GM19438 (cell line): ENCODE data around the gene NDST4.

ENCODE experiments used
- ATAC-seq: cut with Tn5 transposase; IDR thresholded peaks from one replicate; pipeline ENCODE4 v1.9.1; 2021; ENCODE audit warnings: low read depth; ENCODE audit not compliant: unreplicated experiment

NDST4 gene

DNA sequence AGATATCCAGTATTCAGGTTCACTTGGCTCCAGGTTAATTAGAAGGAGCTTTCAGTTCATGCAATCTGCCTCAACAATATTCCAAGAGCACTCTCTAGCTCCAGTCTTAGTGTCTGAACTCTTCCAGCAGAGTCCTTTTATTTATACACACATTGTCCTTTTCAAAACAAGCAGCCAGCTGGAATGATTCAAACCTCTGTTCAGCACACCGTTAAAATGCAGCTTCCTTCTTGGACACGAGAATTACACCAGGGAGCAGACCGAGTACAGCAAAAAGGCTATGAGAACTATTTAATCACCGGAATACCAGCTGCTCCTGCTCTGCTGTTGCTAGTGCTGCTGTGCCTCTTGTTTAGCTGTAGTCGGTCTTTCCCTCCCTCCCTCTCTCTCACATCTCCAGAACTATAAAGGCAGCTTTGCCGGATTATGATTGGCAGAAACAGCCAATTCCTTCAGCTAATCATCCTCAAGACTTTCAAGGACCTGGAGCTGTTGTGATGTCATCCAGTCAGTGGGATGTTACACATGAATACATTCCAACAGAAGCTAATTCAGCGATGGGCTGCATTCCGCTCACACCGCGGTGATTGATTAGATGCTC is at the start of gene NDST4:
Gene NDST4, minus strand, starts transcription at position 115 of the 601 bp plus-strand sequence. CDS start 36,584 bp downstream, outside the sequence.
- no peak for ATAC-seq

DNA sequence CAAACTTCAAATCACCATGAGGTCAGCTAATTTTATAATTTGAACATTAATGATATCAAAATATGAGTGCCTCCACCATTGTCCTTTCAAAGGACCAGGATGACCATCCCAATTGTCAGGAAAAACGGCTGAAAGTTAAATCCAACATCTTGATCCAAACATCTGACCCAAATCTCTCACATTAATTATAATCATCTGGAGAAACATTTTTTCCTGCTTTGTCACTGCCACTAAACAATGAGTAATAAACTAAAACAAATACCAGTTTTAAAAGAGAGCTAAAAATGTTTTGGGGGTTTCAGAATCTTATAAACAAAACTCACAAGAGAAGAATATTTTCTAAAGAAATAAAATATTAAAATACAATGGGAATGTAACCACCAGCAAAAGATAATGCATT is 45.7 kb upstream of the NDST4 start:
- no peak for ATAC-seq

DNA sequence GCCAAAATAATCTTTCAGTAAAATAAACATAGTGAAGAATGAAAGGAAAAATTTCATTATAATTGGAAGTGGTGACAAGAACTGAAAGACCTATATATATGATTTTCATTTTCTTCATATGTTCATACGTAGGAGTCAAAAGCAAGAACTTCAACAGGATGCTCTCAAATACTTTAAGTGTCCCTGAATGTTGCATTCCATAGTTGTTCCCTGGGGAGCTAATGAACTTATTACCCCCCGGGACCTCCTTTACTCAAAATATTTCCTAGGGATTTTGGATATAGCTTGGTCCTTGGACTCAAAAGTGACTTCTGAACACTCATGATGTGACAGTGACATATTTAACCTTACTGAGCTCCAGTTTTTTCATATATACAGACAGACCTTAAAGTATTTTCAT is 44.9 kb upstream of the NDST4 start:
- no peak for ATAC-seq

DNA sequence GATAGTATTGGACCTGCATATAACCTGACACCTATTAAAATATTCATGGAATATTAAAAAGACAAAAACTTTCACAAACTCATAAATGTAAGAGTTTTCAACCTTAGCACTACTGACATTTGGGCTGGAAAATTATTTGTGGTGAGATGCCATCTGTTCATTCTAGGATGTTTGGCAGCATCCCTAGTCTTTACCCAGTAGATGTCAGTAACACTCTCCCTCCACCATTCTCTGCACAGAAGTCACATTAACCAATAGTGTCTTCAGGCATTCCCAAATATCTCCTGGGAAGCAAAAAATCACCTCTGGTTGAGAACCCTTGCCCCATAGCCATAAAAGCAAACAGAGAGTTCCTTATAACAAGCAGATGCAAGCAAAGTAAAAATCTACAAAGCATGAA is 41.4 kb upstream of the NDST4 start:
- no peak for ATAC-seq

DNA sequence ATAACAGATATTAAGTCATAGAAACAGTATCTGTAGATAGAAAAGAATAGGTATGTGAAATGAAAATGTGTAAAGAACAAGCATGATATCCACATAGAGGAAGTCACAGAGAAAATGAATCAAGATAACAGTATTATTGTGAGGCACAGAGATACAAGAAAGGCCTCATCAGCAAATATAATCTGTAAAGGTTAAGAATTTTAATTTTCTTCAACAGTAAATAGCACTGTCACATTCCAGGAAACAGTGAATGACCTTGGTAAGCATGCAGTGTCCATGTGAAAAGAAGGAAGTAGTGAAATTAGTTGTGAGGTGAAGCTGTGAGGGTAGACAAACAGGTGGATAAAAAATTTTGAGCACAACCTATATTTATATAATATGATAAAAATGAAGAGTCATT is 39.5 kb upstream of the NDST4 start:
- no peak for ATAC-seq

DNA sequence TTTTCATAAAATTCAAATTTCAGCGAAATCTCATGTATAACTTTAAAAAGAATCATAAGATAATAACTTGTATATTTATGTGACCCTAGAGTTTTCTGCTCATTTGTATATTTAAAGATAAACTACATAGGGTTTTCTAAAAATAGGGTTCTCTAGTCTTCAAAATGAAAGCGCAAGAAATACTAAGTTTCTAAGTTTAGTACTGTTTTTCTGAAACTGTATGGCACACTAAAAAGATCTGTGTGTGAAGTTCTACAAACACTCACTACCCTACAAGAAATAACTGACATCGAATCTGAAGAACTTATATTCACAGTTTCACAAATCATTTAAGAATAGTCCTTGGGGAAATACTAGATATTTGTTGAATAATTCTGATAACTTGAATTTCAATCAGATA is 38.7 kb upstream of the NDST4 start:
- peak; percentile 69 for ATAC-seq

DNA sequence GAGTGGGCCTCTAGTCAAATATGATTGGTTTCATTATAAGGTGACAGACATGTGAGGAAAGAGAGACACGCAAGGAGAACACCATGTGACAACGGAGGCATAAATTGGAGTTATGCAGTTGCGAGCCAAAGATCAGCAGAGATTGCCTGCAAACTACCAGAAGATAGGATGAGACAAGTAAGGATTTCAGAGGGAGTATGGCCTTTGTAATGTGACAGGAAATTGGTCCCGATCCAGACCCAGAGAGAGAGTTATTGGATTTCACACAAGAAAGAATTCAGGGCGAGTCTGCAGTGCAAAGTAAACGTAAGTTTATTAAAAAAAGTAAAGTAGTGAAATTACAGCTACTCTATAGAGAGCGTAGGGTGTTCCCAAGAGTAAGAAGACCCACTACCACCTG is 35.7 kb upstream of the NDST4 start:
- ATAC-seq, result no peak

DNA sequence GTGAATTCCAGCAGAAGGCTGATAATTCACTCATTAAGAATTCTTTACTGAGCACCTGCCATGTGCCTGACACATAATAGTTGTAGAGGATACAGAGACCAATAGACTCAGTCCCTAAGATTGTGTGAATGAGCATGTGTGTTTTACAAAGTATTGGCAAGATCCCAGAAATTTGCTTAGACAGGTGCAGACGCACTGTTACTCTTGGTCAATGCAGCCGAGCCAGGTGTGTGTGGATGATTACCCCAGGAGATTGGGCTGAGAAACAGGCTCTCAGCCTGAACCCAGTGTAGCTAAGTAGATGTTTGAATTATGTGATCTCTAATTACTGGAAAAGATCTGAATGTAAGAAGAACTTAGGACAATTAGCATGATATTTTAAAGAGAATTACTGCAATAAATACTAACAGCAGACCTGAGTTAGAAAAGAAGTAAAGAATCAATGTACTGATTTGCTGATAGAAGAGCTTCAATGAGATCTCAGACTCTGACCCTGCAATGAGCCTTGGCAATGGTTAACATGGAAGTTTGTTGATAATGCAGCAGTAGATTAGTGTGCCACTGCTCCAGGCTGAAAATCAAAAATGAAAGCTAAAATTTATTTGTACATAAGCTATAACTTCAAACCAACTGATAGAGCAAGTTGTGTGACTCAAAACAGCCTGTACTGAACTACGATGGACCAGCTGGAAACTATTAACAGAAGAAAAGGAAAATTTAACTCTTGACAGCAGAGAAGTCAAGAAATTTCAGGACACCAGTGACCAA is 32.2 kb upstream of the NDST4 start:
- no peak for ATAC-seq

DNA sequence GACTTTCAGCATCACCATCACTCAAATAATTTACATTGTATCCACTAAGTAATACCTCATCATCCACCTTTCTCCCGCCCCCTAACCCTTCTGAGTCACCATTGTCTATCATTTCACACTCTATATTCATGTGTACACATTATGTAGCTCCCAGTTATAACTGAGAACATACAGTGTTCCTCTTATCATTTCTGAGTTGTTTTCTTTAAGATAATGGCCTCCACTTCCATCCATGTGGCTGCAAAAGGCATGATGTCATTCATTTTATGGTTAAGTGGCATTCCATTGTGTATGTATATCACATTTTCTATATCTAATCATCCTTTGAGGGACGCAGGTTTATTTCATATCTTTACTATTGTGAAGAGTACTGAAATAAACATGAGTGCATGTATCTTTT is 14.6 kb upstream of the NDST4 start:
- no peak for ATAC-seq

DNA sequence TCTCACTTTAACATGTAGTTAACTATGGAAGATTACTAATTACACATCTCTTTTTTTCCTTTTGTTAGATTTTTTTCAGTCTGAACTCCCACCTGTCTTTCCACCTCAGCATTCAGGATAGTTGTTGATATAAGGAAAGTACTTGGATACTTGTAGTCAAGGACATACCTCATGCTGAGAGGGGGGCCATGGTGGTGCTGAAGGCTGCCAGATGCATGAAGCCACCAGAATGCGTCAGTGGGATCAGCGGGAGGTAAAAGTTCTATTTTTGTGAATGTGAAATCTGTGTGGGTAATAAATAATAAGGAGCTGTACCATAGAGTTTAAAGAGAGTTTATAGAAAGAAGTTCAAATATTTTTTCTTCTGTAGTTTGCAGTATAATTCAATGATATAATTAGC is 13.1 kb upstream of the NDST4 start:
- ATAC-seq, result no peak

DNA sequence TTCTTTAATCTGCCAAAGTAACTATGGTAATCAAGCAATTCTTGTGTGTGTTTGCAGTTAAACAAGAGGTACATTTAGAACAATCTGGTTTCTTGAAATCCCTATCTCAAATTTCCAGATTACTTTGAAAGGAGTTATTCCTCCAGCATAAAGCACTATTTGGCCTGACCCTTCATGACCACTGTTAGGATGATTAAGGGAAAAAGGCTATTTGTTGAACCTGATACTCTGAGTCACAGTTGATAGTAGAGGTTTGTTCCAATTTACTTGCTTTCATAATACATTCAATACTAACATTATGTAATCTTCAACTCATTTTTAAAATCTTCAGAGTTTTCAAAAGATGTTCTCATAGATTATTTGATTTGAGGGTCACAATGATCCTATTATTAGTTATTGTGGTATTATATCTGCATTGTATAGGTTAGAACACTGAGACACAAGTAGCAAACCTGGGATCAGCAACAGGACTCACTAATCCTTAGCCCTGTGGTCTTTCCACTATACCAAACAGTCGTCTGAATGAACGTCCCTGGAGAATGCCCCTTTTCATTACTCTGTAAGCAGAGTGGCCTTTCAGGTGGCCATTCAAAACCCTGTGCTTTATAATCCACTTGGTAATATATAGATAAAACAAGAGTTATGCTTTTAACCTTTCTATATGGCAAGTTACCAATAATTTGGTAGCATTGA is 8.1 kb upstream of the NDST4 start:
- ATAC-seq, result no peak

DNA sequence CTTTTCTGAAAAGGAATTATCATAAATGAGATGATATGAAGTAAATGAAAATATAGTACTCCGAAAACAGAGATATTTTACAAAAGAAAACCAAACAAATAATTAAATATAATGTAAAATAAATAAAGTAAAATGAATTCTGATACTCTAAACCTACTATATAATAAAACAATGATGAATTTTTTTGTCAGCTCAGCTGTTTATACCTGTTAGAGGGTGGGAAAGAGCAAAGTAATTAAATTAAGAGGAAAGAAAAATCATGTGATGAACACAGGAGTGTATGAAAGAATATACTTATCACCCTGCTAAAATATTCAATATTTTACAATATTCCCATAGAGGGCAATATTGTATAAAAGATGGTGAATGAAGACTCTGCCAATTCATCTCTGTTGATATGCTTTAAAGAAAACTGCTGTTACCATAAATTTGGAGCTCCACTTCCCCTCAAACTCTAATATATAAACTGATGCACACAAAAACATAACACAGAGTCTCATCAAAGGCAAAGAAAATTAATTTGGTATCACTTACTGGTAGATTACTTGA is 6.5 kb upstream of the NDST4 start:
- no peak for ATAC-seq

DNA sequence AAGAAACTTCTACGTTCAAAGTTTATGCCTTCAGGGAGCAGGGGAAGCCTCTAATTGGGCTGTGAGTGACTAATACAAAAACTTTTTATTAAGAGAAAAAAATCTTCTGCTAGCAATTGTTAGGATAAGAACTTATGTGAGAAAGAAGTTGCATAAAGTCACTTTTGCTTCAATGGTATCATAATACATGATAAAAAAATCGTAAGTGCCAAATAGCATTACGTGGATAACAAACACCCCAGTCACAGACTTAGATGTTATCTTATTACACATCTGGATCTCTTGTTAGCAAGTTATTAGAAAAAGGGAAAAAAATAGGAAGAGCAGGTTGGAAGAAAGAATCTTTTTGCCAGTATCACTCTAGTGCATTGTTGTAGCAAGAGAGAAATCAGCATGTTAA is 4.2 kb upstream of the NDST4 start:
- ATAC-seq, result no peak

DNA sequence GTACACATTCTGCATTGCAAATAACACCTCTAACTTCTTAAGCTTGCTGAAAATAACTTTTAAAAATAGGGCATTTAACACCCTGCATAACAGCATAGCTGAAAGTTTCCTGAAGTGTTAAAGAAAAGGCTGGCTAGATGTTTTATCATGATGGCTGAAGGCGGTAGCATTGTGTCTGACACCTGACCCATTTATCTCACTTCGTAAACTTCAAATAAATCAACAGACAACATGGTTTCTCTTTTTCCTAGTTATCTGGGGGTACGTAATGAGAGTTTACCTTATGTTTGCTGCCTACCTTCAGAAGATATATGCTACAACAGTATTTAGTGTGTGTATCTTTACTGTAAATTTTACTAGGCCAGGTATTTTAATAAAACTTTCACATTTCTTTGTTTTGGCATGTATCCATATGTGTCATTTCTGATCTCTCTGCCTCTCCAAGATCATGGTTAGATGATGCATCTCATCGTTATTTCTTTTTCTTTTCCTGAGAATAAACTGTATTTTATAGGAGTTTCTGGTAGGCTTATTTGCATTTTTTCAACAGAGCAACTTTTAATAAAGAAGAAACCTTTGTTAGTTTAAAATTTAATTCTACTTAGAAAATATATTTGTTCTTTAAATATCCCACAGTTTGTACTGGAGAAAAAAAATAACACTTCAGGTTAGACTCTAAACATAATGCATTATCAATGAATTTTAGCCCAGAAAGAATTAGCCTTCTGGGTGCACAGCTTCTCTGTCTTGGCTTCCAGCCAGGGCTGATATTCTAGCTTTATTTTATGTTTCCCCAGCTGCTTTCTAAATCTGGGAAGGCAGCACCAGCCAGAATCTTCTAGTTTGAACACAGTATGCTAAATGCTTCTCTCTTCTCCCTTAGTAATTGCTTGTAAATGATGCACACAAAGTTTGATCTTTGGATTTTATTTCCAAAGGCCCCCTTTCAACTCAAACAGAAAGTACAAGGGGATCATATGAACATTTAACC is 2.9 kb downstream of the NDST4 start:
- ATAC-seq, result no peak

DNA sequence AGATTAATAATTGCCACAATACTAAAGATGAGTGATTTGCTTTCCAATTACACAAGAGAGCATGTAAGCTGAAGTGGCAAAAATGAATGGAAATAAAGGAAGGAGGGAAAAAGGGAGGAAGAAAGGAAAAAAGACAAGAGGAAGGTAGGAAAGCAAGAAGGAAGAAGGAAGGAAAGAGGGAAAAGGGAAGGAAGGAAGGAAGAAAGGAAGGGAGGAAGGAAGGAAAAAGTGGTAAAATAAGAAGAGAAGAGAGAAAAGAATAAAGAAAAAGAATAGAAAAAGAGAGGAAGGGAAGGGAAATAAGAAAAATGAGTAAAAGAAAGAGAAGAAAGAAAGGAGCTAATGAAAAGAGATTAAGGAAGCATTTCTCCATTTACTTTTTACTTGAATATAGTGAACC is 4.6 kb downstream of the NDST4 start:
- no peak for ATAC-seq

DNA sequence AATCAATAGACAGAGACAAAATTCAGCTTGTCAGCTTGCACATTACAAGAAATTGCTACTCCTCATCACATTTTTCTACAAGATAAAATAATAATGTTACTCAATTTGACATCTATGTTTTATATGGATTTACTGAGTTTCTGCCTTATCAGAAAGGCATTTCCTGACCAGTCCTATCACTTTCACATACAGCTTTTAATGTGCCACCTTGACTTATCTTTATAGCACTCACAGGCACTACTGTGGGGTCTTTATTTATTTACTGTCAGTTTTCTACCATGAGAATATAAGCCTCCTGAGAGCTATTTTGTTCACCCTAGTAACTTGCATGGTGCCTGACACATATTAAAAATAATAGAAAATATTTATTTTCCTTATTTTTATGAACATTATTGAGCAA is 6.0 kb downstream of the NDST4 start:
- no peak for ATAC-seq

DNA sequence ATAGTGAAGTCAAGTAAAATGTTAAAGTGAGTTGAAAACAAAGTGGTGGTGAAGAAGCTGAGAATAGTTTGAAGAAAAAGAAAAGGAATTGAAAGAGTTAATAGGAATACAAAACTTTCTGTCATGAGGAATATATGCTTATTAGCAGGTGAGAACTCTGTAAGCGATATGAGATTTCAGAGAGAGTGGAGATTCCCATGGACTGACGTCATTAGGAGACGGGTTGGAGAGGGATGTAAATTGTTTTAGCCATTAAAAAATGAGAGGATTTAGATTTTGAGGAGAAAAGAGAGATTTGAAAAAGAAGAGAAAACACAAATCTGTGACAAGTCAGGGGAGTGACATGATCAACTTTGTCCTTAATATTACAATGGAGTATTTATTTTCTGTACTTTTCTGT is 11.7 kb downstream of the NDST4 start:
- ATAC-seq, result no peak

DNA sequence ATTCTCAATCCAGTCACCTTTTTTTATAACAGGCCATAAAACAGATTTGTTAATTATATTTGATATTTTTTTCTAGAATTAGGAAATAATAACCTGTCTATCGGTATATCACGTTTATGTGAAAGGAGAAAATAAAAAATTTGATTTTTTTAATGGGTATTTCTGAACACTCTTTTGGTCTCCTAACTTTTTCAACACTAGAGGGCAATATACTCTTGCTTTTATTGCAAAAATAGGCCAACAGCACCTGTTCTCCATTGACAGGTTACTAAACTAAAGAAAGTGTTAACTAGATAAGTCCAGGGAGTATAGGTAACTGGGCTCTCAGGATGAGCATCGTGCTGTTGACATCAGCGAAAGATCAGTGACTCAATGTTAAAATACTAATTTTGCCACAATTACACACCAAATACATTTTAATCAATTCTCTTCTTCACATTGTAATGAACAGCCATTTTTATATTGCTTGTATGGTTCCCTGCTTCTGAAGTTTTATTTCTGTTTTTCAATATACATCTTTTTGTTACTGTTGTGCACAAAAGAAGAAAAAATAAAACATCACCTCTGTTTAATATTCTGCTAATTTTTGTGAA is 22.8 kb downstream of the NDST4 start:
- ATAC-seq, result no peak

DNA sequence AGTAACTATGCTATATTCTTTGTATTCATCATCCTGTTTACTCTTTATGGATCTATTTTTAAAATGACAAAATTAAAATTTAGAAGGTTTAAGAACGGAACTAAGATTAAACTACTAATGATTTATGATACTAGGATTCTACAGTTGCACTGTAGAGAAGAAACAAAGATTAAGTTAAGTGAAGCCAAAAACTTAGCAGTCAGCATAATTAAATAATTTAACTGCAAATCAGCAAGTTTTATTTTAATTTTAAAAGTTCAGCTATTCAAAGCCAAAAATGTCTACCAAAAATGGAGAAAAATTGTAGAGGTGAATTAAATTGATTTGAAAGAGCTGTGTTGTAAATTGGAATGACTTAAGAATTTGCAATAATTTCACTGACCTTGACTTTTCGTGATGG is 30.8 kb downstream of the NDST4 start:
- no peak for ATAC-seq

DNA sequence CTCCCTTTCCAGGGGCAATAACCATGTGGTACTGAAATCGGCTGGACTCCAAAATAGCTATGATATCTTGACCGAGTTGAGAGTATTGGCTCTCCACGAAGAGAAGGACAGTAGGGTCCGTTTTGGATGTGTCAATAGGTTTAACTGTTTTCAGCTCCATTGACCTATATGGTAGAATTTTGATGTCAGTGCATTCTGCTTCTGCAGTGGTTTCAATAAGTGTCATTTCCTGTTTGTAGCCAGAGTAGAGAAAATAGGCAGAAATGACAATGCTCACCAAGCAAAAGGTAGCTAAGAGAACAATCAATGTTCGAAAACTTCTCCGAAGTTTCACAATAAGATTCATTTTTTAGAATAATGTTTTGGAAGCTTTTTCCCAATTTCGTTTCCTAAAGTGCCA is 36.7 kb downstream of the NDST4 start:
- no peak for ATAC-seq
